Fibroblast of villous mesenchyme (primary cell): ENCODE measurements around the gene PRKG2. TPM values are rescaled to one million over a fixed set of nuclear protein-coding genes. Genes with fewer than 3 reads are reported as not detected.

Experiments
- DNase-seq: peaks from one replicate; pipeline ENCODE4 v3.0.0-alpha.2; 2010; ENCODE audit warnings: low read depth
- H3K4me3 ChIP-seq: 2 replicates; pipeline ENCODE4 v1.5.1; 2011; ENCODE audit warnings: low read depth, mild to moderate bottlenecking, low read length
- CTCF ChIP-seq: IDR thresholded peaks from 2 replicates; pipeline ENCODE4 v1.5.1; 2012; ENCODE audit warnings: low read depth, mild to moderate bottlenecking, low read length; ENCODE audit not compliant: insufficient read depth
- total RNA-seq: library from RNA; depleted of rRNA; stranded (reverse); fragments of >200 nt; gene quantifications from 2 replicates; pipeline ENCODE4 v1.2.3, GENCODE V29; 2012

PRKG2 gene
- total RNA-seq, 1 donor, result under 0.01 TPM

GRCh38 chr4:81131066-81131465 is 84.0 kb downstream of the PRKG2 start:
- DNase-seq, result no peak
- no peak overlapping the region for H3K4me3 ChIP-seq
- no peak for TF ChIP-seq CTCF

- H3K4me3 ChIP-seq, result no peak overlapping the region
- no peak for DNase-seq
- no peak for TF ChIP-seq CTCF
Measured at GRCh38 chr4:81130569-81130968, 84.5 kb downstream of the PRKG2 start.

GRCh38 chr4:81120055-81120454 is 95.0 kb downstream of the PRKG2 start:
- no peak for DNase-seq
- no peak for TF ChIP-seq CTCF
- H3K4me3 ChIP-seq, result no peak overlapping the region

GRCh38 chr4:81118086-81118485 is 96.9 kb downstream of the PRKG2 start:
- no peak for TF ChIP-seq CTCF
- no peak for DNase-seq
- no peak overlapping the region for H3K4me3 ChIP-seq

- DNase-seq, result peak; percentile 1
- TF ChIP-seq CTCF, result no peak
- no peak overlapping the region for H3K4me3 ChIP-seq
Measured at GRCh38 chr4:81116566-81116965, 98.5 kb downstream of the PRKG2 start.

- no peak for TF ChIP-seq CTCF
- H3K4me3 ChIP-seq, result no peak overlapping the region
- no peak for DNase-seq
Measured at GRCh38 chr4:81113024-81113423, 102.0 kb downstream of the PRKG2 start.

- DNase-seq, result no peak
- no peak overlapping the region for H3K4me3 ChIP-seq
- TF ChIP-seq CTCF, result no peak
Measured at GRCh38 chr4:81109356-81109755, 105.7 kb downstream of the PRKG2 start.
